SK-N-SH (cell line): Measurements from ENCODE around the gene MYO5C.

Experiments
- ELF1 ChIP-seq: IDR thresholded peaks from 2 replicates; pipeline ENCODE4 v1.4.0; 2012
- FOXJ3 ChIP-seq: sonication (generic); formaldehyde crosslinking; IDR thresholded peaks from 2 replicates; pipeline ENCODE4 v1.5.1; 2020; ENCODE audit warnings: mild to moderate bottlenecking, missing genetic modification reagents
- POLR2AphosphoS5 ChIP-seq: IDR thresholded peaks from 2 replicates; pipeline ENCODE4 v1.6.1; 2012; ENCODE audit warnings: low read depth, low read length
- RAD21 ChIP-seq: IDR thresholded peaks from 2 replicates; pipeline ENCODE4 v1.6.1; 2012; ENCODE audit warnings: mild to moderate bottlenecking, low read length
- TF ChIP-seq, protein P1 (sequence below): IDR thresholded peaks from 2 replicates; pipeline ENCODE4 v1.4.0; 2012; ENCODE audit warnings: low read depth, borderline replicate concordance
- TF ChIP-seq, protein P2 (sequence below): fragments of 200-600 bp; sonication (generic); IDR thresholded peaks from 2 replicates; pipeline ENCODE4 v1.6.1; 2017; ENCODE audit warnings: antibody characterized with exemption, mild to moderate bottlenecking, moderate library complexity

DNA sequence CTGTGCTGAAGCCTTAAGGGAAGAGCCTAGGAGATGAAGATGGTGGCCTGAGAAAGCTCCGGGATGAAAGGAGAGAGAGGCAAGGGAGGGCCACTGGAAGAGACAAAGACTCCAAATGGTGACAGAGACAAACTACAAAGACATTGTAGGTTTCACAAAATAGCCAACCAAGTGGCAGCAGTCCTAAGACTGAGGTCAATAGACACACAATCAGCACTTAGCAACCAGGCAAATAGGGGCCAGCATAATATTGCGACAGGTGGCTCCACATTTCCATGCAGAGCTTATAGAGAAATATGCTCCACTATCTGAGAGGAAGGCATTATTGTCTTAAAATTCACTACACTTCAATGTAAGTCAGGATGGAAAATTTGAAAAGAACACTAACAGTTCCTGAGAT, 22.1 kb upstream of the MYO5C start:
- TF ChIP-seq, protein P1, sequence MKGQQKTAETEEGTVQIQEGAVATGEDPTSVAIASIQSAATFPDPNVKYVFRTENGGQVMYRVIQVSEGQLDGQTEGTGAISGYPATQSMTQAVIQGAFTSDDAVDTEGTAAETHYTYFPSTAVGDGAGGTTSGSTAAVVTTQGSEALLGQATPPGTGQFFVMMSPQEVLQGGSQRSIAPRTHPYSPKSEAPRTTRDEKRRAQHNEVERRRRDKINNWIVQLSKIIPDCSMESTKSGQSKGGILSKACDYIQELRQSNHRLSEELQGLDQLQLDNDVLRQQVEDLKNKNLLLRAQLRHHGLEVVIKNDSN, result no peak
- TF ChIP-seq RAD21, result no peak
- TF ChIP-seq FOXJ3 (CRISPR knock-in tag), result no peak
- TF ChIP-seq, protein P2, sequence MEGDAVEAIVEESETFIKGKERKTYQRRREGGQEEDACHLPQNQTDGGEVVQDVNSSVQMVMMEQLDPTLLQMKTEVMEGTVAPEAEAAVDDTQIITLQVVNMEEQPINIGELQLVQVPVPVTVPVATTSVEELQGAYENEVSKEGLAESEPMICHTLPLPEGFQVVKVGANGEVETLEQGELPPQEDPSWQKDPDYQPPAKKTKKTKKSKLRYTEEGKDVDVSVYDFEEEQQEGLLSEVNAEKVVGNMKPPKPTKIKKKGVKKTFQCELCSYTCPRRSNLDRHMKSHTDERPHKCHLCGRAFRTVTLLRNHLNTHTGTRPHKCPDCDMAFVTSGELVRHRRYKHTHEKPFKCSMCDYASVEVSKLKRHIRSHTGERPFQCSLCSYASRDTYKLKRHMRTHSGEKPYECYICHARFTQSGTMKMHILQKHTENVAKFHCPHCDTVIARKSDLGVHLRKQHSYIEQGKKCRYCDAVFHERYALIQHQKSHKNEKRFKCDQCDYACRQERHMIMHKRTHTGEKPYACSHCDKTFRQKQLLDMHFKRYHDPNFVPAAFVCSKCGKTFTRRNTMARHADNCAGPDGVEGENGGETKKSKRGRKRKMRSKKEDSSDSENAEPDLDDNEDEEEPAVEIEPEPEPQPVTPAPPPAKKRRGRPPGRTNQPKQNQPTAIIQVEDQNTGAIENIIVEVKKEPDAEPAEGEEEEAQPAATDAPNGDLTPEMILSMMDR, result no peak
- TF ChIP-seq POLR2AphosphoS5, result no peak
- no peak for TF ChIP-seq ELF1
